NOMO-1 treated with dmso at 0.1 percent for 144 hours (cell line): Measurements from ENCODE around the gene MICAL3.

ENCODE experiments used
- DNase-seq: peaks from one replicate; lab custom pipeline; 2025; ENCODE audit not compliant: unreplicated experiment; lab: John Stamatoyannopoulos, UW

The MICAL3 gene

DNA sequence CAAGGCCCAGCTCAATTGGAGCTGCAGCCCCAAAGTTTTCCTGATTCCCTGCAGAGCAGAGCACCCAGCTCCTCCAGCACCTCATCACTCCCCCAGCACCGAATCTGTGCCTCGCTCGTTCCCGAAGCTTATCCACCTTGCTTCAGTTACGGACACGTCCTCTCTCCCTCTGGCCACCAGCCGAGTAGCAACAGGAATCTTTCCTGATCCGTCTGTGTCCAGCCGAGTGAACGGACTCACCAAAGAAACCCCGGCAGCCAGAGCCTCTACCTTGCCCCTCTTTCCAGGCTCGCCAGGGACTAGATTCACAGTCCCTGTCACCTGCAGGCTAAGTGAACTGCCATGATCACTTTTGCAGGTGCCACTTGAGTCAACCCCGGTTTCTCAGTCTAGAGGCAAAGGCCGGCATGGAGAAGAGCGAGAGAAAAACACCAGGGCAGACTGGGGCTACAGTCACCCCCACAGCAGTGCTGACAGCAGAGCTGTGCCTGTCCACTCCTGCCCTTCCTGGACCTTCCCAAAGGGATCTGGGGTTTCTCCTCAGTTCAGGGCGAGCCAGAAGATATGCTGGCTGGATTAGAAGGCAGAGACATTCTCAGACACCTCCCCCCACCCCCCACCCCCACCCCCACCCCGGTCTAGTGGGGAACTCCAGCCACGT is 282.4 kb downstream of the MICAL3 start:
- DNase-seq = no peak

DNA sequence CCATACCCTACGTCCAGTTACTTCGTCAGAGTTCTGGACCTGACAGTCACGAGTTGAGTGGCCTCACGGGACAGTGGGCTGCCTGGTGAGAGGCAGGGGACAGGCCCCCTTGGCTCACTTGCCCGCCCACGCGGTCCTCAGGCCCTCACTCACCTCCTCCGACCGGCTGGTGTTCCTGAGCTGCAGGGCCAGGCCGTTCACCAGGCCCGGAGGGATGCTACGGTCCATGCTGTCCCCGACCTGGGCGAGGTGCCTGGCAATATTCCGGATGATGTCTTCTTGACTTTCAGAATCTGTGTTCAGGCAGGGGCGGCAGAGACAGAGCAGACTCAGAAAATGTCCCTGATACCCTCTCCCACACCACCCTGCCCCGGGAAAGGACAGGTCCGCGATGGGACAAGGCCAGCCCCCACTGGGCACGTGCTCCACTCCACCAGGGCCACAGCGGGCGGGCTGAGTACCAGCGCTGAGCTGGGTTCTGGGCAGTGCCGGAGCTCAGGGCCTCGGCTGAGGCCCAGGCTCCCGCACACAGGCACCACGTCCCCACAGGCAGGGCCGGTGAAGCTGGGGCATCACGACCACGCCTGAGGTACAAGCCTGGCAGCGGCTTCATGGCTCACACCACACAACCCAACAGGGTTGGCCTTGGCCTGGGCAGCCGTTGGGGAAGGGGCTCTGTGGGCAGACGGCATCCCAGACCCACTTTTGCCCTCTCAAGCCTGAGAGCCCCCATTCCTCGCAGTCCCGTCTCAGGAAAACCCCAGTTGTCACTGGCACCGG is 285.0 kb downstream of the MICAL3 start:
- DNase-seq = no peak

DNA sequence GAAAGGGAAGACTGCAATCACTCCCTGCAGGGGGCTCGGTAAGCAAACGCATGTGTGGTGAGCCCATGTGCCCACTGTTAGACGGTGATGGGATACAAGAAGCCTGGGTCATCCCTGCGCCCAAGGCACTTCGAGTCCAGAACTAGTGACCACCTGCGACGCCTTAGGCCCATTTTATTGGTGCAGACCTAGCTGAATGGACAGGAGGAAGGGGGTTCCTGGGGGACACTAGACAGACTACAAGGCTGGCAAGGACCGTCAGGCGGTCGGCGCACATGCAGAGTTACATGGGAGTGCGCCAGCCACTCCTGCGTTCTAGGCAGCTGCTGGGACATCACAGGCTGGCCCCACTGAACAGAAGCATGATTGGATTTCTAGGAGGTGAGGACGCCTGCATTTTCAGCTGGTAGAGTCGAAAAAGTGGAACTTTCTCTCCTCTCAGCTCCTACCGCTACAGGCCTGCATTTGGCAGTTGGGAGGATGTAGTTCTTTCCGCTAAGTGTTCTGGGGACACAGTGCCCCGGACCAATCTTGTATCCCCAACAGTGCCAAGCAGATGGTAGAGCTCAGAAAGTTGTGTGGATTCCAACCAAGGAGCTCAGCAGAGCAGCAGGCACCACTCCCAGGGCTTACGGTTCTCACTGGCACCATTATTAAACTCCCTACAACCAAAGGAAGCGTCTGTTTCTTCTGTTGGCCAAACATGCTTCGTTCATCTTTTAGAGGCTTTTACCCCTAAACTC is 285.8 kb downstream of the MICAL3 start:
- no peak for DNase-seq
